WI38 (cell line): Measurements from ENCODE around the gene WNT1.

Source experiments
- H3K4me3 ChIP-seq: 2 replicates; pipeline ENCODE4 v1.5.1; 2011; ENCODE audit warnings: low read depth, mild to moderate bottlenecking, control low read depth, low read length
- TF ChIP-seq, protein P1 (sequence below): IDR thresholded peaks from 2 replicates; pipeline ENCODE4 v1.5.1; 2012; ENCODE audit warnings: low read depth, mild to moderate bottlenecking, control low read depth, low read length

Gene WNT1

DNA sequence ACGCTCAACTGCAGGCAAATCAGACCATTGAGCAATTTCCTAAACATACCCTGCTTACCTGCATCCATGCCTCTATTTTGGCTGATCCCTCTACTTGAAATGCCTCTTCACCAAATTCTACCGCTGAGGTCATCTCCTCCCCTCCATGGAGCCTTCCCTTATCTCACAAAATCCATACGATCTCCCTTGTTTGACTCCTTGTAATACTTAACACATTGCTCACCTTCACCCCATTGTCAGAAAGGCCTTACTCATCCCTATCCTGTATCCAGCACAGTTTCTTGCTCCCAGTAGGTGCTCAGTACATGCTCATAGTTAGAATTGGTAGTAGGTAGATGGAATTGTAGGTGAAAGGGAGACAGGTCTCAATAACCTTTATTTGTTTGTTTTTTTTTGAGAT lies 15.7 kb downstream of the WNT1 start:
- TF ChIP-seq, protein P1, sequence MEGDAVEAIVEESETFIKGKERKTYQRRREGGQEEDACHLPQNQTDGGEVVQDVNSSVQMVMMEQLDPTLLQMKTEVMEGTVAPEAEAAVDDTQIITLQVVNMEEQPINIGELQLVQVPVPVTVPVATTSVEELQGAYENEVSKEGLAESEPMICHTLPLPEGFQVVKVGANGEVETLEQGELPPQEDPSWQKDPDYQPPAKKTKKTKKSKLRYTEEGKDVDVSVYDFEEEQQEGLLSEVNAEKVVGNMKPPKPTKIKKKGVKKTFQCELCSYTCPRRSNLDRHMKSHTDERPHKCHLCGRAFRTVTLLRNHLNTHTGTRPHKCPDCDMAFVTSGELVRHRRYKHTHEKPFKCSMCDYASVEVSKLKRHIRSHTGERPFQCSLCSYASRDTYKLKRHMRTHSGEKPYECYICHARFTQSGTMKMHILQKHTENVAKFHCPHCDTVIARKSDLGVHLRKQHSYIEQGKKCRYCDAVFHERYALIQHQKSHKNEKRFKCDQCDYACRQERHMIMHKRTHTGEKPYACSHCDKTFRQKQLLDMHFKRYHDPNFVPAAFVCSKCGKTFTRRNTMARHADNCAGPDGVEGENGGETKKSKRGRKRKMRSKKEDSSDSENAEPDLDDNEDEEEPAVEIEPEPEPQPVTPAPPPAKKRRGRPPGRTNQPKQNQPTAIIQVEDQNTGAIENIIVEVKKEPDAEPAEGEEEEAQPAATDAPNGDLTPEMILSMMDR, result no peak

DNA sequence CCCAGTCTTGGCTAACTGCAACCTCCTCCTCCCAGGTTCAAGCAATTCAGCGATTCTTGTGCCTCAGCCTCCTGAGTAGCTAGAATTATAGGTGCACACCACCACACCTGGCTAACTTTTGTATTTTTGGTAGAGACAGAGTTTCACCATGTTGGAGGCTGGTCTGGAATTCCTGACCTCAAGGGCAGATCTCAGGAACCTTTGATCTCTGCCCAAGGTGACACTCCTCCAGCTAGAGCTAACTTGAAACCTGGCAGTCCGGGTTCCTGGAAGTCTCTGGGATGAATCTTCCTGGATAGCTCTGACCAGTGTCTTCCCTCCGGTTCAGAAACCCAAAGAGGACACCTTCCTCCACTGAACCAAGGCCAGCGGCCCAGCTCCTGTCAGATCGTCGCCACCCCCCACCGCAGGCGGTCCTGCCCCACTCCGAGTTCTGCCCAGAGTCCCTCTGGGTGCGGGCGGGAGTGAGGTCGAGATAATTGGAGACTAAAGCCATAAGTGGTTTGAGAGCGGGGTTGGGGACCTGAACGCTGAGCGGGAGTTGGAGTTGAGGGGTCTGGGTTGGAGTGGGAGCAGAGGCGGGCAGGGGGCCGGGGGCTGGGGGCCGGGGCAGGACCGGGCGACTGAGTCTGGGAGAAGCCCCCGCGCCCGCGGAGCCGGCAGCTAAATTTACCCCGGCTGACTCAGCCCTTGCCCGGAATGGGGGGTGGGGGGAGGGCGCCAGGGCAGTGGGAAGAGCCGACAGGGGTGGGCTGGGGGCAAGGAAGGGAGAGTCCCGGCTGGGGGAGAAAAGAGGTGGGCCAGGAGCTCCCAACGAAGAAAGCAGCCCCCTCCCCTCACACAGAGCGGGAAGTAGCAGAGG lies 16.3 kb downstream of the WNT1 start:
- TF ChIP-seq, protein P1, result no peak
- no peak overlapping the region for H3K4me3 ChIP-seq

More for the DNA sequence above, 15.7 kb downstream of the WNT1 start:
- no peak overlapping the region for H3K4me3 ChIP-seq

DNA sequence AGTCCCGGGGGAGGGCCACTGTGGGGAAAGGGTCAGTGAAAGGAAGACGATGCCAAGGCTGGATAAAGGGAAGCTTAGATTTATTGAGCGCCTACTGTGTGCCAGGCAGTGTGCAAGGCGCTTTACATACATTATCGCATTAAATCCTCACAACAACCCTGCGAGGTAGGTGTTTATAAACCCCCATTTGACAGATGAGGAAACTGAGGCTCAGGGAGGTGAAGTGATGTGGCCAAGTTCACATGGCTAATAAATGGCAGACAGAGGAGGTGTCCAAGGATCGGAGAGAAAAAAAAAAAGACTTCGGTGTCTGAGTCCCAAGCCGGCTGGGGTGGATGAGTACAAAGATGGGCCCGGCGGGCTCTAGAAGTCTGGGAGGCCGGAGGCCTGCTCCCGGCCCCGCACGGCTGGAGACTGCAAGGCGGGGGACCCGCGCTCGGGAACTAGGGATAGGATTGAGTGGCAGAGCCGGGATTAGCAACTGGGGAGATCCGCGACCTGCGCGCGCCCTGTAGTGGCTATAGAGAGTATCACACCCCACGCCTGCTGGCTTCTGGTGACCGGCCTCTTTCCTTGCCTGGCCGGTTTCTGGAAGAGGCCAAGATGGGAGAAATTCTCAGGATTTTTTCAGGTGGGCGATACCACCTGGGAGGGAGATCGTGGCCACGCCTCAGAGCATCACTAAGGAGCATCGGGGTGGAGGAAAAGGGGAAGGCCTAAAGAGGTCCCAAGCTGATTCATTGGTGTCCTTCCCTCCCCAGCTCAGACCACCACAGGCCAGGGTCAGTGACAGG lies 17.2 kb downstream of the WNT1 start:
- TF ChIP-seq, protein P1, result peak; percentile 83
- H3K4me3 ChIP-seq, result no peak overlapping the region

DNA sequence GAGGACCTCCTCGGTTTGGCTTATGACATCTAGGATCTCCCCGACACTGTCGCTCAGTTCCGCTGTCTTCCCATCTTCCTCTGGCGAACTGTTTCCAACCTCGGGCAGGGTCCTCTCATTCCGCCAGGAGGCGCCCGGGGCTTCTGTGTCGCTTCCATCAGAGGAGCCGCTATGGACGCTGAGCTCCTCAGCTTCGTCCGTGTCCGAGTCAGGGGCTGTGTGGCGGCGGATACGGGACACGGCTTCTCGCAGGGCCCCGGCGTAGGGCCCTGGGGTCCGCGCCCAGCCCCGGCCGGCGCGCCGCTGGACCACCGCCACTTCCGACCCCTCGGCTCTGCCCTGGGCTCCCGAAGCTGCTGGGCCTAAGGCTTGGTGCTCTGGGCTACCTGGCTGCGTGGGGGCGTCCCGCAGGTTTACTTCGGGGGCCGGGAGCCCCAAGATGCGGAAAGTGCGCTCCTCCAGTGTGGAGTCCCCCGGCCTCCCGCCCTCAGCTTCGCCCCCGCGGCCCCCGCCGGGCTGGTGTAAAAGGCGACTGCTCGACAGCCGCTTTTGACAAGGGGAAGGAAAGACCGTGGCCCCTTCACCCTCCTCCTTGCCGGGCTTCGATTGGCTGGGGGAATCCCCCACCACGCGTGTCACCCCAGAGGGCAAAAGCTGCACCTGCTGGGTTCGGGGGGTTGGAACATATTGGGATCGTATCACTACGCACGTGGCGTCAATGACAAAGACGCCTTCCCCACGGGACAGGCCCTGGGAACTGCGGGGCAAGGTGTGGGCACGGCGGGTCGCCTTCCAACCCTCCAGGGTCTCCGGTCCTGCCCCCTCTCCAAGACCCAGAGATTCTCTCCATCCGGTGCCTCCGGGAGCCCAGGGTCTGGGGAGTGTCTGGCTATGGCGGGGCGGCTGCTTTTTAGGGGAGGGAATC lies 18.9 kb downstream of the WNT1 start:
- TF ChIP-seq, protein P1, result peak; percentile 86

DNA sequence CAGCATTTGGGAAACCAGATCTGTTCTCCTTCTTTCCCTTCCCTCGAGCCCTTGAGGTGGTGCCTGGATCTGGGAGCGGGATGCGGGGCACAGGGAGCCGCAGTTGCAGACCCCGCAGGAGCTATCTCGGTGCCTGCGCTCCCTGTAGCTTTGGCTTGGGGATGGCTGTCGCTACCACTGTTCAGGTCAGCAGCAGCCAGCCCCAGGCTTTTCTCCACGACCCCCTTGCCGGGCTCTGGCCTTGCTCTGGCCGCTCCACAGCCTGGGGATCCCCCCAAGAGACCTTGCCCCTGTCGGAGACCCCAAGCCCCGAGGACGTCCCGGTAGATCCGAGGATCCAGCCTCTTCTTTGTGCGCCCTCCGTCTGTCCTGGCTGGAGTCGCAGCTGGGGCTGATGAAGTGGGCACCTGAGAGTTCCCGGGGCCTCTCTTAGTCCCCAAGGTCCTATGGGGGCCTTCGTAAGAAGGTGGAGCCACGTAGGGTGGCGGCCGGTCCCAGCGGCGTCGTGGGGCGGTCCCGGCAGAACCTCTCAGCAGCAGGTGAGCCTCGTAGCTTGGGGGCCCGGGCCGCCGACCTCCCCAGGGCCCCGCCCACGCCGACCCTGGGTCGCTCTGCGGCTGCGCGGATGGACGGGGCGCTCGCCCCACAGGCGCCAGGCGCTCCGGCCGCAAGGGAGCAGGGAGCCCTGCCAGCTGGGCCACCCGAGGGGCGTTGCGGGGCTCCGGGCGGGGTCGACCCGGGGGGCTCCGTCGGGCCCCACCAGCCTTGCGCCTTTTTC lies 19.8 kb downstream of the WNT1 start:
- TF ChIP-seq, protein P1, result no peak
- H3K4me3 ChIP-seq, result peak overlapping the region; percentile 39

More for the DNA sequence above, 18.9 kb downstream of the WNT1 start:
- H3K4me3 ChIP-seq, result peak overlapping the region; percentile 44
